Prostate gland (tissue), 2 donors: Measurements from ENCODE around the gene FGF6. TPM values are rescaled to one million over a fixed set of nuclear protein-coding genes. Genes with fewer than 3 reads are reported as not detected.

Source experiments
- DNase-seq: peaks from one replicate; pipeline ENCODE4 v3.0.0-alpha.2; 2019; ENCODE audit warnings: low spot score
- H3K27ac ChIP-seq, 2 donors: fragments of 200-600 bp; sonication (generic); 2 replicates each; pipeline ENCODE4 v1.5.1; 2017 to 2019
- H3K27me3 ChIP-seq: fragments of 200-600 bp; sonication (generic); replicated peaks from 2 replicates; pipeline ENCODE4 v1.5.1; 2019; ENCODE audit not compliant: insufficient read depth
- H3K36me3 ChIP-seq, 2 donors: fragments of 200-600 bp; sonication (generic); 1 replicate in 1 of 2; 2 replicates in 1 of 2; pipeline versions ENCODE4 v1.5.1 to v1.8.1; 2017 to 2019
- H3K4me1 ChIP-seq: fragments of 200-600 bp; sonication (generic); replicated peaks from 2 replicates; pipeline ENCODE4 v1.5.1; 2019
- H3K4me3 ChIP-seq, 2 donors: fragments of 200-600 bp; sonication (generic); 2 replicates each; pipeline ENCODE4 v1.5.1; 2017 to 2019
- H3K9me3 ChIP-seq: fragments of 200-600 bp; sonication (generic); 2 replicates; pipeline ENCODE4 v1.5.1; 2017
- CTCF ChIP-seq, 4 experiments: fragments of 200-600 bp in 2 of 4; fragments of 450-650 bp in 2 of 4; sonication (generic) in 2 of 4; IDR thresholded peaks; 1 replicate in 3 of 4; 2 replicates in 1 of 4; pipeline ENCODE4 v1.5.1; 2016 to 2019; ENCODE audit warnings: antibody characterized with exemption in 4 of 4, mild to moderate bottlenecking in 2 of 4, moderate library complexity in 2 of 4
- POLR2A ChIP-seq: fragments of 450-650 bp; IDR thresholded peaks from one replicate; pipeline ENCODE4 v1.6.1; 2016; ENCODE audit warnings: antibody characterized with exemption, mild to moderate bottlenecking
- POLR2AphosphoS5 ChIP-seq: sonication (generic); formaldehyde crosslinking; IDR thresholded peaks from one replicate; pipeline ENCODE4 v1.6.1; 2017; ENCODE audit warnings: antibody characterized with exemption
- WGBS: methylation state at CpG from one replicate; pipeline ENCODE4 v1.1.5; 2018; 5-methylcytosine and 5-hydroxymethylcytosine counted together
- intact Hi-C: fragments of 100-400 bp; cut with DNase I; formaldehyde crosslinking; loops from one replicate; pipeline ENCODE4 v1.14.2; 2022
- total RNA-seq, 2 donors: library from RNA; depleted of rRNA; stranded (reverse); fragments of >200 nt; gene quantifications; one replicate each; pipeline ENCODE4 v1.1.0, GENCODE V29; 2016

FGF6 gene
- total RNA-seq, 2 donors from 2014 or later = not detected

- no peaks in the 10 kb centered on the region for H3K36me3 ChIP-seq
- H3K4me1 ChIP-seq = no peaks in the 10 kb centered on the region
- no peak overlapping the region for H3K4me3 ChIP-seq
- H3K27ac ChIP-seq = no peak overlapping the region
- WGBS = 69% methylated on average over 2 of the region's 2 CpGs
- H3K9me3 ChIP-seq = no peaks in the 10 kb centered on the region
- intact Hi-C loops = no loop called here
- TF ChIP-seq POLR2AphosphoS5 = no peak
- TF ChIP-seq POLR2A = no peak
- no peak for TF ChIP-seq CTCF (IDR thresholded peaks at IDR 0.05)
- no peaks in the 10 kb centered on the region for H3K27me3 ChIP-seq
- no peak for DNase-seq
These were observed 31.5 kb upstream of the FGF6 start for GRCh38 chr12:4477129-4477528.

DNA sequence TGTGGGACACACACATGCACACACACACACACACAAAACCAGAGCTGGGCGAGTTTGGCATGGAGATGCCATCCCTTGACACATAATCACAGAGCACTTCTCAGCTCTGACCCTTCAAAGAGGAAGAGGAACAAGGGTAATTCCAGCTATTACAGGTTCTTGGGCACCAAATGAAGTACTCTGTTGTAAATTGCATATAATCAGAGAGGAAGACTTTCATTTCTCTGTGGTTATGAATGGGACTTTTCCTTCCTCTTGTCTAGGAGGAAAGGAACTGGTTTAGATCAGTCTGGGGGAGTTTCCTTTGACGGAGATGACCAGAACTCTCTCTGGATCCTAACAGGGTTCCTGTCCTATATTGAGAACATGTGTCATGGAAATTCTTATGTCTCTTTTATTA is 26.4 kb upstream of the FGF6 start:
- no peak for DNase-seq
- WGBS = 79% methylated on average over 2 of the region's 2 CpGs

GRCh38 chr12:4471256-4471655 is 25.6 kb upstream of the FGF6 start:
- H3K4me3 ChIP-seq = no peak overlapping the region
- no peaks in the 10 kb centered on the region for H3K36me3 ChIP-seq
- no peaks in the 10 kb centered on the region for H3K9me3 ChIP-seq
- WGBS = 67% methylated on average over 4 of the region's 4 CpGs
- TF ChIP-seq POLR2AphosphoS5 (no peak), POLR2A (no peak), CTCF (IDR thresholded peaks at IDR 0.05) (no peak)
- no peak for DNase-seq
- no peak overlapping the region for H3K27ac ChIP-seq
- no peaks in the 10 kb centered on the region for H3K27me3 ChIP-seq
- intact Hi-C loops = no loop called here
- H3K4me1 ChIP-seq = no peaks in the 10 kb centered on the region

More for the DNA sequence above, 26.4 kb upstream of the FGF6 start:
- H3K9me3 ChIP-seq = no peaks in the 10 kb centered on the region
- no peaks in the 10 kb centered on the region for H3K27me3 ChIP-seq
- TF ChIP-seq POLR2AphosphoS5 (no peak), CTCF (IDR thresholded peaks at IDR 0.05) (no peak), POLR2A (no peak)
- intact Hi-C loops = no loop called here
- H3K4me3 ChIP-seq = no peak overlapping the region
- no peaks in the 10 kb centered on the region for H3K4me1 ChIP-seq
- H3K27ac ChIP-seq = no peak overlapping the region
- no peaks in the 10 kb centered on the region for H3K36me3 ChIP-seq

DNA sequence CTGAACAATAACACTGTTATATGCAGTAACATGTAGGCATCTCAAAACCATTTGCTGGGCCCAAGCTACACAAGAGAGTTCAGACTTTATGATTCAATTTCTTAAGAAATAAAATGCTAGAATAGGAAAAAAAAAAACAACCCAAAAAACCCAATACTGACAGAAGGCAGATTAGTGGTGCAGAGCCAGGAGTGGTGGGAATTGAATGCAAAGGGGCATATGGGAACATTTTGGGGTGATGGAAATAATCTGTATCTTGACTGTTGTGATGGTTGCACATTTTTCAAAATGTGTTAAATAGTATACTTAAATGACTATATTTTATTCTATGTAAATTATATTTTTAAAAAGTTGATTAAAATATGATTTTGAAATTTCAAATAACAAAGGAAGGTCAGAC is 23.4 kb upstream of the FGF6 start:
- intact Hi-C loops = no loop called here
- no peak overlapping the region for H3K4me3 ChIP-seq

More for the DNA sequence above, 23.4 kb upstream of the FGF6 start:
- Histone ChIP-seq H3K36me3 (no peaks in the 10 kb centered on the region), H3K27me3 (no peaks in the 10 kb centered on the region), H3K4me1 (no peaks in the 10 kb centered on the region), H3K27ac (no peak overlapping the region), H3K9me3 (no peaks in the 10 kb centered on the region)
- no peak for DNase-seq
- TF ChIP-seq POLR2AphosphoS5 = no peak
- no peak for TF ChIP-seq CTCF (IDR thresholded peaks at IDR 0.05)
- TF ChIP-seq POLR2A = no peak
